HCT116 (cell line): ENCODE results near the gene CFAP45. TPM values are rescaled to one million over a fixed set of nuclear protein-coding genes. Genes with fewer than 3 reads are reported as not detected.

ENCODE experiments used
- ATAC-seq: fragments of 200-7000 bp; cut with Tn5 transposase; 2 replicates; pipeline ENCODE4 v1.9.1; 2020; ENCODE audit warnings: mild to moderate bottlenecking, moderate library complexity
- BruUV-seq: library from RNA; stranded (reverse); fragments of 400-500 nt; replicated peaks from 2 replicates; lab custom pipeline; 2021; lab: Mats Ljungman, UMichigan
- CTCF ChIA-PET: fragments of 300-600 bp; sonication (Branson Sonifier 250); formaldehyde crosslinking; loops from one replicate; lab custom pipeline; 2021; ENCODE audit warnings: antibody characterized with exemption; lab: Charles Lee
- POLR2A ChIA-PET: fragments of 300-600, 350-600 bp; sonication (Branson Sonifier 250); formaldehyde crosslinking; loops from one replicate; lab custom pipeline; 2021; ENCODE audit warnings: antibody characterized with exemption; lab: Charles Lee
- RAD21 ChIA-PET, 2 experiments: fragments of 300-600 bp; sonication (Branson Sonifier 250); formaldehyde crosslinking; loops; one replicate each; lab custom pipeline; 2023; ENCODE audit warnings: low total read pairs in 2 of 2; ENCODE audit not compliant: uncharacterized antibody in 2 of 2, unreplicated experiment in 2 of 2, low non-redundant PET in 1 of 2; lab: Charles Lee
- DNase-seq: peaks from one replicate; pipeline ENCODE4 v3.0.0-alpha.2; 2010; ENCODE audit warnings: low read depth, low spot score
- H2AFZ ChIP-seq: fragments of 200-600 bp; shearing (Covaris generic), sonication (generic); 2 replicates; pipeline ENCODE4 v1.6.1; 2017; ENCODE audit warnings: low read depth, mixed run types, mixed read lengths, antibody characterized with exemption, low read length; ENCODE audit not compliant: poor library complexity, severe bottlenecking
- H3K27ac ChIP-seq: 2 replicates; pipeline ENCODE4 v1.5.1; 2012; ENCODE audit warnings: low read depth, low read length
- H3K27me3 ChIP-seq: fragments of 200-600 bp; sonication (generic); 2 replicates; pipeline ENCODE4 v1.6.1; 2016; ENCODE audit warnings: mixed run types, low read length, mixed read lengths; ENCODE audit not compliant: insufficient read depth
- H3K36me3 ChIP-seq, 2 experiments: fragments of 200-500 bp in 1 of 2; fragments of 200-600 bp in 1 of 2; sonication (Bioruptor generic) in 1 of 2; sonication (generic) in 1 of 2; 2 replicates each; pipeline versions ENCODE4 v1.5.1 to v1.6.1; 2014 to 2016; ENCODE audit warnings: low read length in 2 of 2, inconsistent platforms in 1 of 2, mixed read lengths in 1 of 2, mixed run types in 1 of 2; ENCODE audit not compliant: insufficient read depth in 2 of 2, control insufficient read depth in 1 of 2
- H3K4me1 ChIP-seq, 2 experiments: fragments of 200-600 bp in 1 of 2; sonication (generic) in 1 of 2; 2 replicates each; pipeline versions ENCODE4 v1.5.1 to v1.6.1; 2012 to 2017; ENCODE audit warnings: low read length in 2 of 2, inconsistent platforms in 1 of 2, mild to moderate bottlenecking in 1 of 2, mixed read lengths in 1 of 2, mixed run types in 1 of 2, moderate library complexity in 1 of 2; ENCODE audit not compliant: insufficient read depth in 2 of 2, control insufficient read depth in 1 of 2
- H3K4me2 ChIP-seq: fragments of 200-600 bp; sonication (generic); 2 replicates; pipeline ENCODE4 v1.6.1; 2017; ENCODE audit warnings: mixed run types, low read length, mixed read lengths
- H3K4me3 ChIP-seq, 2 experiments: fragments of 200-600 bp in 1 of 2; sonication (generic) in 1 of 2; replicated peaks in 1 of 2; 2 replicates each; pipeline ENCODE4 v1.5.1; 2011 to 2016; ENCODE audit warnings: low read length in 2 of 2, control low read depth in 1 of 2, low read depth in 1 of 2, mild to moderate bottlenecking in 1 of 2, mixed read lengths in 1 of 2, mixed run types in 1 of 2
- H3K79me2 ChIP-seq: fragments of 200-600 bp; sonication (generic); 2 replicates; pipeline ENCODE4 v1.6.1; 2017; ENCODE audit warnings: mild to moderate bottlenecking, mixed run types, low read length, moderate library complexity, mixed read lengths; ENCODE audit not compliant: insufficient read depth
- H3K9ac ChIP-seq: fragments of 200-600 bp; sonication (generic); 2 replicates; pipeline ENCODE4 v1.6.1; 2016; ENCODE audit warnings: low read length, mixed read lengths
- H3K9me2 ChIP-seq: fragments of 200-600 bp; sonication (generic), shearing (Covaris generic); 2 replicates; pipeline ENCODE4 v1.6.1; 2017; ENCODE audit warnings: mixed run types, mild to moderate bottlenecking, moderate library complexity; ENCODE audit not compliant: insufficient read depth
- H3K9me3 ChIP-seq, 2 experiments: fragments of 200-500 bp in 1 of 2; fragments of 200-600 bp in 1 of 2; sonication (Bioruptor generic) in 1 of 2; sonication (generic) in 1 of 2; 2 replicates each; pipeline ENCODE4 v1.6.1; 2014 to 2017; ENCODE audit warnings: low read length in 2 of 2, mixed read lengths in 2 of 2, inconsistent platforms in 1 of 2, low read depth in 1 of 2, mild to moderate bottlenecking in 1 of 2, mixed run types in 1 of 2, moderate library complexity in 1 of 2; ENCODE audit not compliant: control insufficient read depth in 1 of 2, insufficient read depth in 1 of 2
- H4K20me1 ChIP-seq: fragments of 200-600 bp; sonication (generic), shearing (Covaris generic); 2 replicates; pipeline ENCODE4 v1.6.1; 2017; ENCODE audit warnings: mixed run types, mild to moderate bottlenecking, moderate library complexity; ENCODE audit not compliant: insufficient read depth
- CEBPB ChIP-seq: IDR thresholded peaks from 2 replicates; pipeline ENCODE4 v1.6.1; 2012; ENCODE audit warnings: low read depth
- EZH2 ChIP-seq: fragments of 200-600 bp; sonication (generic); IDR thresholded peaks from 2 replicates; pipeline ENCODE4 v1.6.1; 2017; ENCODE audit warnings: antibody characterized with exemption, mixed run types
- EZH2phosphoT487 ChIP-seq: fragments of 200-600 bp; IDR thresholded peaks from 2 replicates; pipeline ENCODE4 v1.6.1; 2018; ENCODE audit warnings: antibody characterized with exemption, borderline replicate concordance
- FOSL1 ChIP-seq: IDR thresholded peaks from 2 replicates; pipeline ENCODE4 v1.6.1; 2012; ENCODE audit warnings: low read depth
- JUND ChIP-seq: IDR thresholded peaks from 2 replicates; pipeline ENCODE4 v1.6.1; 2012
- POLR2A ChIP-seq: IDR thresholded peaks from 2 replicates; pipeline ENCODE4 v1.7.0; 2011; ENCODE audit warnings: borderline replicate concordance; ENCODE audit not compliant: insufficient read depth, insufficient read length; ENCODE audit errors: extremely low read depth
- RAD21 ChIP-seq: IDR thresholded peaks from 2 replicates; pipeline ENCODE4 v1.6.1; 2012; ENCODE audit warnings: low read depth, mild to moderate bottlenecking
- SIN3A ChIP-seq: IDR thresholded peaks from 2 replicates; pipeline ENCODE4 v1.6.1; 2012; ENCODE audit warnings: low read depth
- TCF7L2 ChIP-seq: IDR thresholded peaks from 2 replicates; pipeline ENCODE4 v1.7.0; 2011; ENCODE audit warnings: borderline replicate concordance, inconsistent platforms; ENCODE audit not compliant: insufficient read depth, insufficient read length; ENCODE audit errors: extremely low read depth
- YY1 ChIP-seq: IDR thresholded peaks from 2 replicates; pipeline ENCODE4 v1.6.1; 2011; ENCODE audit warnings: low read length, low read depth, moderate library complexity, mild to moderate bottlenecking; ENCODE audit not compliant: insufficient replicate concordance; ENCODE audit errors: extremely low read depth
- ZNF274 ChIP-seq: fragments of 200-500 bp; sonication (Bioruptor generic); IDR thresholded peaks from 2 replicates; pipeline ENCODE4 v1.6.1; 2014; ENCODE audit warnings: mild to moderate bottlenecking, low read depth, low read length, inconsistent platforms
- intact Hi-C: fragments of 100-400 bp; cut with micrococcal nuclease; formaldehyde crosslinking; loops from 2 replicates; pipeline ENCODE4 v1.10.0; 2022
- total RNA-seq: library from RNA; stranded (reverse); gene quantifications from one replicate; pipeline ENCODE4 v1.2.1, GENCODE V29; 2021; ENCODE audit not compliant: unreplicated experiment
- TF ChIP-seq, protein P1 (sequence below): IDR thresholded peaks from 2 replicates; pipeline ENCODE4 v1.6.1; 2012
- TF ChIP-seq, protein P2 (sequence below): IDR thresholded peaks from 2 replicates; pipeline ENCODE4 v1.6.1; 2012; ENCODE audit warnings: low read depth

Gene CFAP45
- total RNA-seq, 1 experiment from 2014 or later = 0.59 TPM

DNA sequence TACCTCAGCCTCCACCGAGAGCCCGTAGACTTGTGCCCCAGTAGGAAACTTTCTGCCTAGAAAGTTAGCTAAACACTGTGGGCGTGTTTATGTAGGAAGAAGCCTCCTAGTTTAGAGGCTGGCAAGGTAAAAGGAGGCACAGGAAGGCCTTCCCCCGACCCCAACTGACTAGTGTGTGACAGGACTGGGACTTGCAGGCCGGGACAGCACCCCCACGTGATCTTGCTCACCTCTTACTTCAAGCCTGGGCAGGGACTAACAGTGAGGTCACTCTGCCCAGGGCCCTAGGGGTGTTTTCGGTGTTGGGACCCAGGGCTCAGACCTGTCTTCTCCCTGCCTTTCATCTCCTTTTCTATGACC, 25.7 kb upstream of the CFAP45 start:
- no peaks in the 10 kb centered on the region for H3K9me3 ChIP-seq
- ATAC-seq (peak; percentile 10), DNase-seq (no peak)
- BruUV-seq = TSS peak; percentile 69
- H3K4me2 ChIP-seq = peak overlapping the region; percentile 93
- no peaks in the 10 kb centered on the region; the same call in 1 of the 2 replicates for H4K20me1 ChIP-seq
- no peaks in the 10 kb centered on the region for H3K27me3 ChIP-seq
- peaks cover 21 to 42% of the 10 kb centered on the region in 2 experiments for H3K4me1 ChIP-seq
- POLR2A ChIA-PET = interaction anchor here (1.6 kb wide), 1 partner anchor 10 kb away, joined by 8 read pairs; no protein-coding TSS in a partner anchor
- H3K9ac ChIP-seq = peak overlapping the region; percentile 87
- intact Hi-C loops = no loop called here
- CTCF ChIA-PET = interaction anchor here (1.5 kb wide), 1 partner anchor 82 kb away, joined by 13 read pairs; no protein-coding TSS in a partner anchor
- H3K27ac ChIP-seq = peak overlapping the region; percentile 33; the same call in 1 of the 2 replicates
- no peaks in the 10 kb centered on the region for H3K9me2 ChIP-seq
- TF ChIP-seq YY1 (no peak), ZNF274 (no peak), RAD21 (no peak), CEBPB (no peak), TCF7L2 (no peak), EZH2phosphoT487 (no peak), SIN3A (no peak), JUND (no peak), EZH2 (no peak), POLR2A (no peak), FOSL1 (no peak)
- TF ChIP-seq, protein P1, sequence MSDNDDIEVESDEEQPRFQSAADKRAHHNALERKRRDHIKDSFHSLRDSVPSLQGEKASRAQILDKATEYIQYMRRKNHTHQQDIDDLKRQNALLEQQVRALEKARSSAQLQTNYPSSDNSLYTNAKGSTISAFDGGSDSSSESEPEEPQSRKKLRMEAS = no peak
- TF ChIP-seq, protein P2, sequence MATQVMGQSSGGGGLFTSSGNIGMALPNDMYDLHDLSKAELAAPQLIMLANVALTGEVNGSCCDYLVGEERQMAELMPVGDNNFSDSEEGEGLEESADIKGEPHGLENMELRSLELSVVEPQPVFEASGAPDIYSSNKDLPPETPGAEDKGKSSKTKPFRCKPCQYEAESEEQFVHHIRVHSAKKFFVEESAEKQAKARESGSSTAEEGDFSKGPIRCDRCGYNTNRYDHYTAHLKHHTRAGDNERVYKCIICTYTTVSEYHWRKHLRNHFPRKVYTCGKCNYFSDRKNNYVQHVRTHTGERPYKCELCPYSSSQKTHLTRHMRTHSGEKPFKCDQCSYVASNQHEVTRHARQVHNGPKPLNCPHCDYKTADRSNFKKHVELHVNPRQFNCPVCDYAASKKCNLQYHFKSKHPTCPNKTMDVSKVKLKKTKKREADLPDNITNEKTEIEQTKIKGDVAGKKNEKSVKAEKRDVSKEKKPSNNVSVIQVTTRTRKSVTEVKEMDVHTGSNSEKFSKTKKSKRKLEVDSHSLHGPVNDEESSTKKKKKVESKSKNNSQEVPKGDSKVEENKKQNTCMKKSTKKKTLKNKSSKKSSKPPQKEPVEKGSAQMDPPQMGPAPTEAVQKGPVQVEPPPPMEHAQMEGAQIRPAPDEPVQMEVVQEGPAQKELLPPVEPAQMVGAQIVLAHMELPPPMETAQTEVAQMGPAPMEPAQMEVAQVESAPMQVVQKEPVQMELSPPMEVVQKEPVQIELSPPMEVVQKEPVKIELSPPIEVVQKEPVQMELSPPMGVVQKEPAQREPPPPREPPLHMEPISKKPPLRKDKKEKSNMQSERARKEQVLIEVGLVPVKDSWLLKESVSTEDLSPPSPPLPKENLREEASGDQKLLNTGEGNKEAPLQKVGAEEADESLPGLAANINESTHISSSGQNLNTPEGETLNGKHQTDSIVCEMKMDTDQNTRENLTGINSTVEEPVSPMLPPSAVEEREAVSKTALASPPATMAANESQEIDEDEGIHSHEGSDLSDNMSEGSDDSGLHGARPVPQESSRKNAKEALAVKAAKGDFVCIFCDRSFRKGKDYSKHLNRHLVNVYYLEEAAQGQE = no peak
- peaks cover 36% of the 10 kb centered on the region for H3K79me2 ChIP-seq
- H3K4me3 ChIP-seq = peak overlapping the region; percentile 57 to 62
- RAD21 ChIA-PET = no interaction called here
- no peak overlapping the region for H2AFZ ChIP-seq
- H3K36me3 ChIP-seq = peaks cover 0 to under 1% of the 10 kb centered on the region in 2 experiments; a peak in 2 of 4 replicates
